Smooth muscle cell (in vitro differentiated cells): ENCODE results near the gene CASP5. TPM values are rescaled to one million over a fixed set of nuclear protein-coding genes. Genes with fewer than 3 reads are reported as not detected.
"Not testable (repeated sequence)": the region's sequence is repeated elsewhere in the genome, so short reads cannot be mapped to it uniquely, and the experiment has no call there.

ENCODE experiments used
- DNase-seq: peaks from one replicate; lab custom pipeline; 2025; ENCODE audit not compliant: unreplicated experiment; lab: John Stamatoyannopoulos, UW
- H2AFZ ChIP-seq: fragments of 200-600 bp; sonication (generic); 2 replicates; pipeline ENCODE4 v1.6.0; 2016; ENCODE audit warnings: antibody characterized with exemption, low read depth, mild to moderate bottlenecking
- H3F3A ChIP-seq: fragments of 200-600 bp; sonication (generic); 2 replicates; pipeline ENCODE4 v1.6.0; 2017; ENCODE audit warnings: antibody characterized with exemption, low read depth
- H3K27ac ChIP-seq: fragments of 200-600 bp; sonication (generic); 2 replicates; pipeline ENCODE4 v1.5.1; 2016; ENCODE audit warnings: low read depth, mild to moderate bottlenecking
- H3K27me3 ChIP-seq: fragments of 200-600 bp; sonication (generic); 2 replicates; pipeline ENCODE4 v1.6.1; 2016; ENCODE audit warnings: low read depth, mild to moderate bottlenecking
- H3K36me3 ChIP-seq: fragments of 200-600 bp; sonication (generic); 2 replicates; pipeline ENCODE4 v1.5.1; 2016; ENCODE audit warnings: low read depth
- H3K4me1 ChIP-seq: fragments of 200-600 bp; sonication (generic); 2 replicates; pipeline ENCODE4 v1.5.1; 2016; ENCODE audit warnings: low read depth
- H3K4me2 ChIP-seq: fragments of 200-600 bp; sonication (generic); 2 replicates; pipeline ENCODE4 v1.6.0; 2016; ENCODE audit warnings: mild to moderate bottlenecking
- H3K4me3 ChIP-seq: fragments of 200-600 bp; sonication (generic); 2 replicates; pipeline ENCODE4 v1.5.1; 2016; ENCODE audit warnings: mild to moderate bottlenecking
- H3K79me2 ChIP-seq: fragments of 200-600 bp; sonication (generic); 2 replicates; pipeline ENCODE4 v1.6.0; 2016; ENCODE audit warnings: low read depth, mild to moderate bottlenecking
- H3K9ac ChIP-seq: fragments of 200-600 bp; sonication (generic); 2 replicates; pipeline ENCODE4 v1.6.0; 2016; ENCODE audit warnings: low read depth
- H3K9me3 ChIP-seq: fragments of 200-600 bp; sonication (generic); replicated peaks from 2 replicates; pipeline ENCODE4 v1.5.1; 2016; ENCODE audit warnings: low read depth
- H4K20me1 ChIP-seq: fragments of 200-600 bp; sonication (generic); 2 replicates; pipeline ENCODE4 v1.6.0; 2016; ENCODE audit warnings: low read depth
- WGBS: methylation state at CpG from one replicate; pipeline ENCODE4 v1.1.7; 2016; ENCODE audit warnings: low lambda C conversion rate; 5-methylcytosine and 5-hydroxymethylcytosine counted together
- polyA plus RNA-seq: library from polyadenylated mRNA; unstranded; fragments of >200 nt; fragmentation: Nextera tagmentation; extraction: Ambion mirVana; gene quantifications from 2 replicates; pipeline ENCODE4 v1.2.1, GENCODE V29; 2016
- total RNA-seq: library from RNA; depleted of rRNA; stranded (reverse); fragments of >200 nt; gene quantifications from 2 replicates; pipeline ENCODE4 v1.2.3, GENCODE V29; 2014
- TF ChIP-seq, protein P1 (sequence below): fragments of 200-600 bp; sonication (generic); IDR thresholded peaks from 2 replicates; pipeline ENCODE4 v1.5.1; 2017; ENCODE audit warnings: borderline replicate concordance, mild to moderate bottlenecking, antibody characterized with exemption; ENCODE audit not compliant: insufficient read depth, poor library complexity, severe bottlenecking

The CASP5 gene
- total and polyA plus RNA-seq, 2 experiments from 2014 or later, result not detected

GRCh38 chr11:105045676-105046296, 22.8 kb upstream of the CASP5 start:
- Histone ChIP-seq H3K4me3 (peak overlapping the region; percentile 27), H3K9ac (no peak overlapping the region), H3K27me3 (no peaks in the 10 kb centered on the region), H3K36me3 (no peaks in the 10 kb centered on the region), H3K4me1 (peaks cover 6% of the 10 kb centered on the region), H4K20me1 (no peaks in the 10 kb centered on the region), H3K27ac (peak overlapping the region; percentile 84), H2AFZ (peak overlapping the region; percentile 12), H3K9me3 (no peaks in the 10 kb centered on the region), H3K4me2 (peak overlapping the region; percentile 65), H3K79me2 (no peaks in the 10 kb centered on the region), H3F3A (no peaks in the 10 kb centered on the region)
- no peak for DNase-seq
- 67% methylated on average over 5 of the region's 5 CpGs for WGBS
- TF ChIP-seq, protein P1, sequence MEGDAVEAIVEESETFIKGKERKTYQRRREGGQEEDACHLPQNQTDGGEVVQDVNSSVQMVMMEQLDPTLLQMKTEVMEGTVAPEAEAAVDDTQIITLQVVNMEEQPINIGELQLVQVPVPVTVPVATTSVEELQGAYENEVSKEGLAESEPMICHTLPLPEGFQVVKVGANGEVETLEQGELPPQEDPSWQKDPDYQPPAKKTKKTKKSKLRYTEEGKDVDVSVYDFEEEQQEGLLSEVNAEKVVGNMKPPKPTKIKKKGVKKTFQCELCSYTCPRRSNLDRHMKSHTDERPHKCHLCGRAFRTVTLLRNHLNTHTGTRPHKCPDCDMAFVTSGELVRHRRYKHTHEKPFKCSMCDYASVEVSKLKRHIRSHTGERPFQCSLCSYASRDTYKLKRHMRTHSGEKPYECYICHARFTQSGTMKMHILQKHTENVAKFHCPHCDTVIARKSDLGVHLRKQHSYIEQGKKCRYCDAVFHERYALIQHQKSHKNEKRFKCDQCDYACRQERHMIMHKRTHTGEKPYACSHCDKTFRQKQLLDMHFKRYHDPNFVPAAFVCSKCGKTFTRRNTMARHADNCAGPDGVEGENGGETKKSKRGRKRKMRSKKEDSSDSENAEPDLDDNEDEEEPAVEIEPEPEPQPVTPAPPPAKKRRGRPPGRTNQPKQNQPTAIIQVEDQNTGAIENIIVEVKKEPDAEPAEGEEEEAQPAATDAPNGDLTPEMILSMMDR, result no peak

GRCh38 chr11:105044557-105045524, 21.9 kb upstream of the CASP5 start, which contains the start of gene CARD16:
TSS of gene CARD16 (minus strand) at chr11:105045335. CDS start at chr11:105045297, 38 bp downstream.
- Histone ChIP-seq H3K27ac (peak within 1 kb of the TSS; percentile 84), H3K4me2 (peak within 1 kb of the TSS; percentile 65), H2AFZ (peak within 1 kb of the TSS; percentile 12), H3K4me3 (peak within 1 kb of the TSS; percentile 27)
- not testable (repeated sequence) for DNase-seq, H3K9ac ChIP-seq, H3K4me1 ChIP-seq, H3K36me3 ChIP-seq, H4K20me1 ChIP-seq, H3F3A ChIP-seq, H3K9me3 ChIP-seq, H3K79me2 ChIP-seq, H3K27me3 ChIP-seq
- WGBS, result 57% methylated on average over 5 of the region's 5 CpGs

DNA sequence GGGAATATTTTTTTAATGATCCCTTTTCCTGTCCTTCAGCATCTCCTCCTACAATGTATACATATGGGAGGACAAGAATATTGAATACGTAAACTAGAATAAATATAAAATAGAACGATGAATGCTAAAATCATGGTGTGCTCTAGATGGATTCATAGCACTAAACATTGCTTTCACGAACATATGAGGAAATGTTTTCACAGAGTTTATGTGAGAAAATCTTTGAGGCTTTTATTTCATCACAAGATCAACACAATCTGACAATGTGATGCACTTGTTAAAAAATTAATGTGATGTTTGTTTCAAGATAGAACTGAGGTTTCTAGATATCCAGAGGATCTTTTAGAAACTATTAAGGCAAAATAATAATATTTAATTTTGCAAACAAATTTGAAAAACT, 19.2 kb upstream of the CASP5 start:
- no peak overlapping the region for H3K4me2 ChIP-seq
- DNase-seq, result no peak
- no peaks in the 10 kb centered on the region for H3K9me3 ChIP-seq
- WGBS, result 92% methylated on average over 3 of the region's 3 CpGs
- H4K20me1 ChIP-seq, result no peaks in the 10 kb centered on the region
- H3F3A ChIP-seq, result no peaks in the 10 kb centered on the region
- H3K9ac ChIP-seq, result no peak overlapping the region
- TF ChIP-seq, protein P1, result no peak
- H3K27ac ChIP-seq, result no peak overlapping the region
- H3K36me3 ChIP-seq, result no peaks in the 10 kb centered on the region
- no peak overlapping the region for H2AFZ ChIP-seq
- H3K27me3 ChIP-seq, result no peaks in the 10 kb centered on the region
- H3K4me1 ChIP-seq, result peaks cover 6% of the 10 kb centered on the region
- no peak overlapping the region for H3K4me3 ChIP-seq
- H3K79me2 ChIP-seq, result no peaks in the 10 kb centered on the region

DNA sequence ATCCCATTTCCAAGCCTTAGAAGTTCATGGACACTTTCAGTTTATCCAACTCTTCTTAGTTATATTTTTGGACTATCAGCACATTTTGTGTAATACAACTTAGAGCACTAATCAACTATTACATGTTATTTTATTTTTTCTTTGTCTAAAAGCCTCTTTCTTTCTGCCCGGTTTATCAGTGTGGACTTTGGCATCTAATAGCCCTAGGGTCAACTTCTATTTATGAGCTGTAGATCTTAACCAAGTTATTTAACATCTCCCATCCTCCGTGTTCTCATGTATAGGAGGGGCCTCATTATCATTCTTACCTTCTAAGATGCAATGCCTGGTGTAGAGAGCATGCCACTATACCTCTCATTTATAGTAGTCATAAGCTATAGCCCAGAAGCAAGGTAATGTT, 17.7 kb upstream of the CASP5 start:
- 86% methylated on average over 2 of the region's 2 CpGs for WGBS
- no peaks in the 10 kb centered on the region for H3F3A ChIP-seq

More for the DNA sequence above, 17.7 kb upstream of the CASP5 start:
- Histone ChIP-seq H3K79me2 (no peaks in the 10 kb centered on the region), H2AFZ (no peak overlapping the region), H3K4me3 (no peak overlapping the region), H3K9me3 (no peaks in the 10 kb centered on the region), H3K27me3 (no peaks in the 10 kb centered on the region), H3K9ac (no peak overlapping the region), H3K4me1 (no peaks in the 10 kb centered on the region), H3K36me3 (no peaks in the 10 kb centered on the region), H4K20me1 (no peaks in the 10 kb centered on the region), H3K4me2 (no peak overlapping the region), H3K27ac (no peak overlapping the region)
- DNase-seq, result no peak
- TF ChIP-seq, protein P1, result no peak
